ENCODE measurements around the gene TRMT10C. TPM values are rescaled to one million over a fixed set of nuclear protein-coding genes. Genes with fewer than 3 reads are reported as not detected.
"Not testable (repeated sequence)": the region's sequence is repeated elsewhere in the genome, so short reads cannot be mapped to it uniquely, and the experiment has no call there.

Gene TRMT10C
- total RNA-seq, 1 donor from 2014 or later, result 26.8 TPM

DNA sequence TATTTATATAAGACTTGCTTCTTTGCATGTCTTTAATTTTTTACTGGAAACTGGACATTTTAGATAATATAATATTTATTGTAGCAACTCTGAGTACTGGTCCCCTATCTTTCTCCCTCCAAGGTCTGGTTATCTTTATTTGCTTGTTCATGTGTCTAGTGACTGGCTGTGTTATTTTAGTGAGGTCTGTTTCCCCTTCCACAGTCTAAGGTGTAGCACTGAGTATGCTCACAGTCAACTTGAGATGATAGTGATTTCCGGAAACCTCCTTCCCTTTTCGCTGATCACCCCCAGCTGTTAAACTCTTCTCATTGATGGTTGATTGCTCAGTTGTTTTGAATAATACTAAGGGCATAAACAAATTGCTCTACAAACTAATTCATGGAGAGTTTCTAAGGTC lies 49.4 kb downstream of the TRMT10C start:
- Mint-ChIP-seq H3K36me3 (ENCODE audit: low read depth, unreplicated experiment) (no peaks in the 10 kb centered on the region), H3K9me3 (ENCODE audit: unreplicated experiment) (no peaks in the 10 kb centered on the region), H3K4me1 (ENCODE audit: low read depth, unreplicated experiment) (no peaks in the 10 kb centered on the region), H3K27ac (ENCODE audit: unreplicated experiment) (no peak overlapping the region), H3K4me3 (ENCODE audit: unreplicated experiment) (no peak overlapping the region), H3K27me3 (ENCODE audit: low read depth, unreplicated experiment) (no peaks in the 10 kb centered on the region)
- Histone ChIP-seq H4K20me1 (ENCODE audit: insufficient read depth, low read length) (no peaks in the 10 kb centered on the region), H3K4me2 (ENCODE audit: low read length) (no peak overlapping the region), H3K27ac (ENCODE audit: low read depth, low read length) (no peak overlapping the region), H3K4me3 (ENCODE audit: insufficient read depth, low read depth, low read length) (no peak overlapping the region), H3K79me2 (ENCODE audit: insufficient read depth, low read length) (no peaks in the 10 kb centered on the region), H3K36me3 (ENCODE audit: insufficient read depth, low read length) (no peaks in the 10 kb centered on the region), H2AFZ (ENCODE audit: low read depth, low read length) (no peak overlapping the region), H3K4me1 (ENCODE audit: insufficient read depth, low read length) (no peaks in the 10 kb centered on the region), H3K27me3 (ENCODE audit: insufficient read depth, low read length) (no peaks in the 10 kb centered on the region), H3K9me3 (ENCODE audit: insufficient read depth, low read depth, low read length) (no peaks in the 10 kb centered on the region), H3K9ac (ENCODE audit: low read length) (no peak overlapping the region)
- no peak for TF ChIP-seq EZH2 (IDR thresholded peaks at IDR 0.05; ENCODE audit: insufficient read depth, low read length)
- TF ChIP-seq, protein P1, sequence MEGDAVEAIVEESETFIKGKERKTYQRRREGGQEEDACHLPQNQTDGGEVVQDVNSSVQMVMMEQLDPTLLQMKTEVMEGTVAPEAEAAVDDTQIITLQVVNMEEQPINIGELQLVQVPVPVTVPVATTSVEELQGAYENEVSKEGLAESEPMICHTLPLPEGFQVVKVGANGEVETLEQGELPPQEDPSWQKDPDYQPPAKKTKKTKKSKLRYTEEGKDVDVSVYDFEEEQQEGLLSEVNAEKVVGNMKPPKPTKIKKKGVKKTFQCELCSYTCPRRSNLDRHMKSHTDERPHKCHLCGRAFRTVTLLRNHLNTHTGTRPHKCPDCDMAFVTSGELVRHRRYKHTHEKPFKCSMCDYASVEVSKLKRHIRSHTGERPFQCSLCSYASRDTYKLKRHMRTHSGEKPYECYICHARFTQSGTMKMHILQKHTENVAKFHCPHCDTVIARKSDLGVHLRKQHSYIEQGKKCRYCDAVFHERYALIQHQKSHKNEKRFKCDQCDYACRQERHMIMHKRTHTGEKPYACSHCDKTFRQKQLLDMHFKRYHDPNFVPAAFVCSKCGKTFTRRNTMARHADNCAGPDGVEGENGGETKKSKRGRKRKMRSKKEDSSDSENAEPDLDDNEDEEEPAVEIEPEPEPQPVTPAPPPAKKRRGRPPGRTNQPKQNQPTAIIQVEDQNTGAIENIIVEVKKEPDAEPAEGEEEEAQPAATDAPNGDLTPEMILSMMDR (IDR thresholded peaks at IDR 0.05; ENCODE audit: insufficient read depth, low read depth, low read length), result no peak
- no peak for DNase-seq (ENCODE audit: low read depth)
- FAIRE-seq, result no peak

DNA sequence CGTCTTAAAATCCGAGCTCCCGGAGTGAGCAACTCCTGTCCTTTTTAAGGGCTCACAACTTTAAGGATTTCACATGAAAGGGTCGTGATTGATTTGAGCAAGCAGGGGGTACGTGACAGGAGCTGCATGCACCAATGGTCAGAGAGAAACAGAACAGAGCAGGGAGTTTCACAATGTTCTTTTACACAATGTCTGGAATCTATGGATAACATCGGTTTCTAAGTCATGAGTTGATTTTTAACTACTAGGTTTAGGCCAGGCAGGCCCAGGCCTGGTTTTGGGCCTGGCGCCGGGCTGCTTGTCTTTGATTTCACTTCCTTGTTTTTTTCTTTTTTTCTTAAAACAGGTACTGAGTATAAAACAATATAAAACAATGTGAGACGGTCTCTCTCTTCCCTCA lies 51.3 kb downstream of the TRMT10C start:
- FAIRE-seq; H3K27ac Mint-ChIP-seq (ENCODE audit: unreplicated experiment): not testable (repeated sequence)

DNA sequence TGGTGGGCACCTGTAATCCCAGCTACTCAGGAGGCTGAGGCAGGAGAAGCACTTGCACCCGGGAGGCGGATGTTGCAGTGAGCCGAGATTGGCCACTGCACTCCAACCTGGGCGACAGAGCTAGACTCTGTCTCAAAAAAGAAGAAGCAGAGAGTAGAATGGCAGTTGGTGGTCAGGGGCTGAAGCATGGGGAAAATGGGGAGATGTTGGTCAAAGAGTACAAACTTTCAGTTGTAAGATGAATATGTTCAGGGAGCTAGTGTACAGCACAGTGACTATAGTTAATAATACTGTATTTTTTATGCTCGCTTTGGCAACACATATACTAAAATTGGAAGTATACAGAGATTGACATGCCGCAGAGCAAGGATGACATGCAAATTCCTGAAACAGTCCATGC lies 53.9 kb downstream of the TRMT10C start:
- Mint-ChIP-seq H3K4me1 (ENCODE audit: low read depth, unreplicated experiment) (no peaks in the 10 kb centered on the region), H3K27me3 (ENCODE audit: low read depth, unreplicated experiment) (no peaks in the 10 kb centered on the region), H3K36me3 (ENCODE audit: low read depth, unreplicated experiment) (peaks cover 4% of the 10 kb centered on the region), H3K27ac (ENCODE audit: unreplicated experiment) (no peak overlapping the region), H3K4me3 (ENCODE audit: unreplicated experiment) (no peak overlapping the region), H3K9me3 (ENCODE audit: unreplicated experiment) (peaks cover 4% of the 10 kb centered on the region)
- H3K27me3 ChIP-seq (ENCODE audit: insufficient read depth, low read length), result no peaks in the 10 kb centered on the region
- no peak for TF ChIP-seq EZH2 (IDR thresholded peaks at IDR 0.05; ENCODE audit: insufficient read depth, low read length)
- TF ChIP-seq, protein P1 (IDR thresholded peaks at IDR 0.05; ENCODE audit: insufficient read depth, low read depth, low read length), result no peak
- H3K9me3 ChIP-seq (ENCODE audit: insufficient read depth, low read depth, low read length), result no peaks in the 10 kb centered on the region
- no peak overlapping the region for H3K4me2 ChIP-seq (ENCODE audit: low read length)
- no peaks in the 10 kb centered on the region for H3K4me1 ChIP-seq (ENCODE audit: insufficient read depth, low read length)
- DNase-seq (ENCODE audit: low read depth), result no peak
- no peak overlapping the region for H2AFZ ChIP-seq (ENCODE audit: low read depth, low read length)
- H3K9ac ChIP-seq (ENCODE audit: low read length), result no peak overlapping the region
- no peaks in the 10 kb centered on the region for H3K79me2 ChIP-seq (ENCODE audit: insufficient read depth, low read length)
- H4K20me1 ChIP-seq (ENCODE audit: insufficient read depth, low read length), result no peaks in the 10 kb centered on the region
- no peak overlapping the region for H3K4me3 ChIP-seq (ENCODE audit: insufficient read depth, low read depth, low read length)
- no peak for FAIRE-seq
- H3K36me3 ChIP-seq (ENCODE audit: insufficient read depth, low read length), result no peaks in the 10 kb centered on the region
- H3K27ac ChIP-seq (ENCODE audit: low read depth, low read length), result no peak overlapping the region

More for the DNA sequence above, 51.3 kb downstream of the TRMT10C start:
- not testable (repeated sequence) for DNase-seq (ENCODE audit: low read depth); H3K27ac ChIP-seq (ENCODE audit: low read depth, low read length); H2AFZ ChIP-seq (ENCODE audit: low read depth, low read length); H3K79me2 ChIP-seq (ENCODE audit: insufficient read depth, low read length); H4K20me1 ChIP-seq (ENCODE audit: insufficient read depth, low read length); H3K9me3 ChIP-seq (ENCODE audit: insufficient read depth, low read depth, low read length); H3K4me3 ChIP-seq (ENCODE audit: insufficient read depth, low read depth, low read length); H3K27me3 ChIP-seq (ENCODE audit: insufficient read depth, low read length); H3K9me3 Mint-ChIP-seq (ENCODE audit: unreplicated experiment); H3K36me3 Mint-ChIP-seq (ENCODE audit: low read depth, unreplicated experiment); H3K9ac ChIP-seq (ENCODE audit: low read length); H3K27me3 Mint-ChIP-seq (ENCODE audit: low read depth, unreplicated experiment); H3K36me3 ChIP-seq (ENCODE audit: insufficient read depth, low read length); H3K4me1 ChIP-seq (ENCODE audit: insufficient read depth, low read length); H3K4me3 Mint-ChIP-seq (ENCODE audit: unreplicated experiment); H3K4me1 Mint-ChIP-seq (ENCODE audit: low read depth, unreplicated experiment); H3K4me2 ChIP-seq (ENCODE audit: low read length)

Other genes with a start within 250 kb of the TRMT10C start
- gene IMPG2, start 241.3 kb upstream of the TRMT10C start, total RNA-seq, result 0.26 and 0.30 TPM in 2 replicates
- gene SENP7, start 48.7 kb upstream of the TRMT10C start, total RNA-seq, result 10.7 and 10.8 TPM in 2 replicates
- gene PCNP, start 12.3 kb downstream of the TRMT10C start, total RNA-seq, result 147 and 151 TPM in 2 replicates
- gene ZBTB11, start 115.3 kb downstream of the TRMT10C start, total RNA-seq, result 19.4 and 20.9 TPM in 2 replicates
- gene RPL24, start 124.8 kb downstream of the TRMT10C start, total RNA-seq, result 939 and 1,022 TPM in 2 replicates
- gene CEP97, start 162.7 kb downstream of the TRMT10C start, total RNA-seq, result 10.1 and 11.5 TPM in 2 replicates
- 45.3 and 46.4 TPM in 2 replicates for gene NXPE3, start 217.3 kb downstream of the TRMT10C start, total RNA-seq